ENCODE measurements around the gene STX1A. TPM values are rescaled to one million over a fixed set of nuclear protein-coding genes. Genes with fewer than 3 reads are reported as not detected.

STX1A gene
- polyA plus RNA-seq, 1 donor (not counting 4 experiments of a cell fraction or from before 2014, with no cell fraction given) = 22.4 TPM

- Histone ChIP-seq H3K27me3 (ENCODE audit: control insufficient read depth, extremely low read depth, insufficient read depth, low read length) (no peaks in the 10 kb centered on the region), H3K4me1 (ENCODE audit: control insufficient read depth, extremely low read depth, insufficient read depth, low read length) (peaks cover 5% of the 10 kb centered on the region), H3K79me2 (ENCODE audit: control insufficient read depth, insufficient read depth, low read length) (no peaks in the 10 kb centered on the region), H4K20me1 (ENCODE audit: control insufficient read depth, extremely low read depth, insufficient read depth, low read length) (peaks cover 3% of the 10 kb centered on the region), H2AFZ (ENCODE audit: control insufficient read depth, low read length) (no peak overlapping the region), H3K9me3 (ENCODE audit: control insufficient read depth, low read depth, low read length) (no peaks in the 10 kb centered on the region), H3K9me1 (ENCODE audit: control insufficient read depth, extremely low read depth, insufficient read depth, low read length) (no peaks in the 10 kb centered on the region), H3K9ac (ENCODE audit: control insufficient read depth, extremely low read depth, insufficient read depth, low read length) (no peak overlapping the region), H3K36me3 (ENCODE audit: control insufficient read depth in 2 of 2, extremely low read depth in 1 of 2, insufficient read depth in 2 of 2, low read length in 2 of 2) (no peaks in the 10 kb centered on the region), H3K4me2 (ENCODE audit: control insufficient read depth, extremely low read depth, insufficient read depth, low read depth, low read length) (no peak overlapping the region), H3K27ac (ENCODE audit: control insufficient read depth, insufficient read depth, low read length) (no peak overlapping the region), H3K4me3 (ENCODE audit: control insufficient read depth in 2 of 3, extremely low read depth in 1 of 3, insufficient read depth in 2 of 3, low read depth in 1 of 3, low read length in 3 of 3) (no peak overlapping the region)
- DNase-seq (ENCODE audit: low read depth, low spot score) (no peak), FAIRE-seq (no peak)
- dilution Hi-C loops (cut with MboI; ENCODE audit: extremely low pct_ligation_motif_present, low sequenced_read_pairs) = no loop called here
- TF ChIP-seq CTCF (optimal IDR thresholded peaks at IDR 0.05 in 1 of 3, IDR thresholded peaks at IDR 0.05 in 1 of 3, conservative IDR thresholded peaks at IDR 0.05 in 1 of 3; ENCODE audit: extremely low read depth in 1 of 3, insufficient read depth in 2 of 3, low read length in 3 of 3) (no peak), EZH2 (IDR thresholded peaks at IDR 0.05; ENCODE audit: low read length) (no peak)
Observed at GRCh38 chr7:73671322-73671661, 48.2 kb downstream of the STX1A start.

- H3K9me3 ChIP-seq (ENCODE audit: control insufficient read depth, low read depth, low read length) = no peaks in the 10 kb centered on the region
- H3K4me2 ChIP-seq (ENCODE audit: control insufficient read depth, extremely low read depth, insufficient read depth, low read depth, low read length) = no peak overlapping the region
- no peaks in the 10 kb centered on the region for H3K79me2 ChIP-seq (ENCODE audit: control insufficient read depth, insufficient read depth, low read length)
- H4K20me1 ChIP-seq (ENCODE audit: control insufficient read depth, extremely low read depth, insufficient read depth, low read length) = peaks cover 3% of the 10 kb centered on the region
- H2AFZ ChIP-seq (ENCODE audit: control insufficient read depth, low read length) = no peak overlapping the region
- H3K9me1 ChIP-seq (ENCODE audit: control insufficient read depth, extremely low read depth, insufficient read depth, low read length) = no peaks in the 10 kb centered on the region
- H3K4me3 ChIP-seq (ENCODE audit: control insufficient read depth in 2 of 3, extremely low read depth in 1 of 3, insufficient read depth in 2 of 3, low read depth in 1 of 3, low read length in 3 of 3) = no peak overlapping the region
- peaks cover 7% of the 10 kb centered on the region for H3K4me1 ChIP-seq (ENCODE audit: control insufficient read depth, extremely low read depth, insufficient read depth, low read length)
- FAIRE-seq (no peak), DNase-seq (ENCODE audit: low read depth, low spot score) (no peak)
- peaks cover 8% of the 10 kb centered on the region for H3K27me3 ChIP-seq (ENCODE audit: control insufficient read depth, extremely low read depth, insufficient read depth, low read length)
- no peaks in the 10 kb centered on the region for H3K36me3 ChIP-seq (ENCODE audit: control insufficient read depth in 2 of 2, extremely low read depth in 1 of 2, insufficient read depth in 2 of 2, low read length in 2 of 2)
- TF ChIP-seq EZH2 (IDR thresholded peaks at IDR 0.05; ENCODE audit: low read length) (no peak), CTCF (optimal IDR thresholded peaks at IDR 0.05 in 1 of 3, IDR thresholded peaks at IDR 0.05 in 1 of 3, conservative IDR thresholded peaks at IDR 0.05 in 1 of 3; ENCODE audit: extremely low read depth in 1 of 3, insufficient read depth in 2 of 3, low read length in 3 of 3) (no peak)
- dilution Hi-C loops (cut with MboI; ENCODE audit: extremely low pct_ligation_motif_present, low sequenced_read_pairs) = no loop called here
- H3K27ac ChIP-seq (ENCODE audit: control insufficient read depth, insufficient read depth, low read length) = no peak overlapping the region
- H3K9ac ChIP-seq (ENCODE audit: control insufficient read depth, extremely low read depth, insufficient read depth, low read length) = no peak overlapping the region
Observed at GRCh38 chr7:73669858-73670385, 49.5 kb downstream of the STX1A start.
